Adrenal gland (tissue), 5 donors: Measurements from ENCODE around the gene NAT8L.

Experiments used
- POLR2A ChIP-seq, 2 donors: fragments of 450-650 bp; IDR thresholded peaks; one replicate each; pipeline ENCODE4 v1.6.1; 2017; ENCODE audit warnings: antibody characterized with exemption in 2 of 2, mild to moderate bottlenecking in 2 of 2, moderate library complexity in 1 of 2
- TF ChIP-seq, protein P1 (sequence below), 6 experiments: fragments of 450-650 bp in 4 of 6; fragments of 200-600 bp in 2 of 6; sonication (generic) in 1 of 6; IDR thresholded peaks; 1 replicate in 5 of 6; 2 replicates in 1 of 6; pipeline versions ENCODE4 v1.5.1 to v1.8.0; 2016 to 2021; ENCODE audit warnings: antibody characterized with exemption in 6 of 6, mild to moderate bottlenecking in 2 of 6, moderate library complexity in 1 of 6
- donor health status: DM: no; HTN: no; CAD: no.

DNA sequence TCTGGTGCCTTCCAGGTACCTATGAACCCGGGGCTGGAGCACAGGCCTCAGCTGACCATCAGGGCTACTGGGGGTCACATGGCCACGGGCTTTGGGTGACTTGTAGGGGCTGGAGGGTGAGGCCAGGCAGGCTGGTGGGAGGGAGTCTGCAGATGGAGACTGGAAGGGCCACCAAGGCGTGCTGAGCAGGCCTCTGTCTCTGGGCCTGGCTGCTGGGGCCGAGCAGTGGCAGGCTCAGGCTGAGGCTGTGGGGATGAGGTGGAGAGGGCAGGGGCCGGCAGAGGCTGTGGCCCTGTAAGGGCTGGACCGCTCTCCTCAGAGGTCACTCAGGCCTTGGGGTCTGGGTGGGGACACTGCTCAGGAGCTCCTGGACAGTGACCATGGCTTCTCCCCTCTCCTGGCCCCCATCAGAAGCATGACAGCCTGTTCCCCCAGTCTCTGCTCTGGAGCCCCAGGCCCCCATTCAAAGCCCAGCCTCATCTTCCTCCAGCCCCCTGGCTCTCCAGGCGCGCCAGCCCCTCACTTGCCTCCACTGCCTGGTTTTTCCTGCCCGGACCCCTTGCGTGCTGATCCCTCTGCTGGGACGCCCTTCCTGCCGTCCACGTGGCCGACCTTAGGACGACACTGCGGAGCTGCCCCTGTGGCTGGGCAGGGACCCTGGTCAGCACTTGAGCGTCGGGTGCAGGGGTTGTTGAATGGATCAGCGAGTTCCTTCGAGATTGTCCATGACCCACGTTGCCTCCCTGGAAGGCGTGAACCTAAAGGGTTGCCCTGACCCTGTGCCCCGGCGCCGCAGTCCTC, 11.1 kb upstream of the NAT8L start:
- TF ChIP-seq, protein P1, sequence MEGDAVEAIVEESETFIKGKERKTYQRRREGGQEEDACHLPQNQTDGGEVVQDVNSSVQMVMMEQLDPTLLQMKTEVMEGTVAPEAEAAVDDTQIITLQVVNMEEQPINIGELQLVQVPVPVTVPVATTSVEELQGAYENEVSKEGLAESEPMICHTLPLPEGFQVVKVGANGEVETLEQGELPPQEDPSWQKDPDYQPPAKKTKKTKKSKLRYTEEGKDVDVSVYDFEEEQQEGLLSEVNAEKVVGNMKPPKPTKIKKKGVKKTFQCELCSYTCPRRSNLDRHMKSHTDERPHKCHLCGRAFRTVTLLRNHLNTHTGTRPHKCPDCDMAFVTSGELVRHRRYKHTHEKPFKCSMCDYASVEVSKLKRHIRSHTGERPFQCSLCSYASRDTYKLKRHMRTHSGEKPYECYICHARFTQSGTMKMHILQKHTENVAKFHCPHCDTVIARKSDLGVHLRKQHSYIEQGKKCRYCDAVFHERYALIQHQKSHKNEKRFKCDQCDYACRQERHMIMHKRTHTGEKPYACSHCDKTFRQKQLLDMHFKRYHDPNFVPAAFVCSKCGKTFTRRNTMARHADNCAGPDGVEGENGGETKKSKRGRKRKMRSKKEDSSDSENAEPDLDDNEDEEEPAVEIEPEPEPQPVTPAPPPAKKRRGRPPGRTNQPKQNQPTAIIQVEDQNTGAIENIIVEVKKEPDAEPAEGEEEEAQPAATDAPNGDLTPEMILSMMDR (IDR thresholded peaks at IDR 0.05), result no peak
- TF ChIP-seq POLR2A (IDR thresholded peaks at IDR 0.05), result no peak
